C4-2B (cell line): ENCODE measurements around the gene C6orf118.

Source experiments
- ZFX ChIP-seq: fragments of 450-650 bp; IDR thresholded peaks from 2 replicates; pipeline ENCODE4 v1.6.1; 2017
- TF ChIP-seq, protein P1 (sequence below): fragments of 450-650 bp; conservative IDR thresholded peaks from 2 replicates; pipeline ENCODE4 v1.5.1; 2017; ENCODE audit warnings: mild to moderate bottlenecking

DNA sequence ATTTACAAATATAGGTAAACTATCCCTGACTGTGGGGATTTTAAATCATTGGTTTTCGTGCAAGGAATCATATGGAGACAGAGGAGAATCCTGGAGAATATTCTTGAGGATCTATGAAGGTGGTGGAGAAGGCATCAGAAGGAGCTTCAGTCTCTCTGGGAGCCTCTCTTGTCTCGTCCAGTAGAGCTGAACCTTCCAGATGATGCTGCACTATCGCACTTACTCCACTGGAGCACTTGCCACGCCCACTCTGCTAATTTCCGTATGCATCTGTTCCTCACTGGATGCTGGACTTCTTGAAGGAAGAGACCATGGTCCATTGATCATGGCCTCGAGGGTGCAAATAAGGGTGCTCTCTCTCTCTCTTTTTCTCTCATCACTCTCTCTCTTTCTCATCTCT is 36.8 kb downstream of the C6orf118 start:
- TF ChIP-seq, protein P1, sequence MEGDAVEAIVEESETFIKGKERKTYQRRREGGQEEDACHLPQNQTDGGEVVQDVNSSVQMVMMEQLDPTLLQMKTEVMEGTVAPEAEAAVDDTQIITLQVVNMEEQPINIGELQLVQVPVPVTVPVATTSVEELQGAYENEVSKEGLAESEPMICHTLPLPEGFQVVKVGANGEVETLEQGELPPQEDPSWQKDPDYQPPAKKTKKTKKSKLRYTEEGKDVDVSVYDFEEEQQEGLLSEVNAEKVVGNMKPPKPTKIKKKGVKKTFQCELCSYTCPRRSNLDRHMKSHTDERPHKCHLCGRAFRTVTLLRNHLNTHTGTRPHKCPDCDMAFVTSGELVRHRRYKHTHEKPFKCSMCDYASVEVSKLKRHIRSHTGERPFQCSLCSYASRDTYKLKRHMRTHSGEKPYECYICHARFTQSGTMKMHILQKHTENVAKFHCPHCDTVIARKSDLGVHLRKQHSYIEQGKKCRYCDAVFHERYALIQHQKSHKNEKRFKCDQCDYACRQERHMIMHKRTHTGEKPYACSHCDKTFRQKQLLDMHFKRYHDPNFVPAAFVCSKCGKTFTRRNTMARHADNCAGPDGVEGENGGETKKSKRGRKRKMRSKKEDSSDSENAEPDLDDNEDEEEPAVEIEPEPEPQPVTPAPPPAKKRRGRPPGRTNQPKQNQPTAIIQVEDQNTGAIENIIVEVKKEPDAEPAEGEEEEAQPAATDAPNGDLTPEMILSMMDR, result no peak
- TF ChIP-seq ZFX, result no peak
